Fibroblast of lung (primary cell): ENCODE data around the gene SAA4.

Source experiments
- CTCF ChIP-seq, 2 donors: IDR thresholded peaks in 1 of 2; conservative IDR thresholded peaks in 1 of 2; 1 replicate in 1 of 2; 2 replicates in 1 of 2; pipeline ENCODE4 v1.5.1; 2011 to 2012; ENCODE audit warnings: low read length in 2 of 2, control low read depth in 1 of 2, inconsistent platforms in 1 of 2, low read depth in 1 of 2, mild to moderate bottlenecking in 1 of 2
- EZH2 ChIP-seq: IDR thresholded peaks from 2 replicates; pipeline ENCODE4 v1.5.1; 2012; ENCODE audit warnings: low read length, control low read depth, mild to moderate bottlenecking; ENCODE audit errors: missing control alignments

- TF ChIP-seq EZH2: no peak
- no peak for TF ChIP-seq CTCF (conservative IDR thresholded peaks at IDR 0.05 in 1 of 2, IDR thresholded peaks at IDR 0.05 in 1 of 2; ENCODE audit: low read depth in 1 of 2, low read length in 2 of 2)
Observed at GRCh38 chr11:18233912-18234311, 2.7 kb downstream of the SAA4 start.
